Measurements from ENCODE around the gene CTSE.
"Not testable (repeated sequence)": the region's sequence is repeated elsewhere in the genome, so short reads cannot be mapped to it uniquely, and the experiment has no call there.

Gene CTSE

GRCh38 chr1:206058927-206059292 is 35.2 kb upstream of the CTSE start:
- H3K36me3 ChIP-seq (ENCODE audit: control insufficient read depth in 1 of 2, insufficient read depth in 2 of 2, low read length in 2 of 2): no peaks in the 10 kb centered on the region
- no peak overlapping the region for H3K4me3 ChIP-seq (ENCODE audit: low read depth in 1 of 2, low read length in 2 of 2)
- H3K4me1 ChIP-seq (ENCODE audit: control insufficient read depth in 1 of 2, insufficient read depth in 2 of 2, low read length in 2 of 2): no peaks in the 10 kb centered on the region
- H3K27me3 ChIP-seq (ENCODE audit: low read depth, low read length): no peaks in the 10 kb centered on the region
- no peaks in the 10 kb centered on the region for H3K9me3 ChIP-seq (ENCODE audit: control insufficient read depth in 1 of 2, low read length in 2 of 2)
- H3K27ac ChIP-seq (ENCODE audit: low read length): no peak overlapping the region

- H3K27ac ChIP-seq (ENCODE audit: low read length); H3K4me3 ChIP-seq (ENCODE audit: low read depth in 1 of 2, low read length in 2 of 2); H3K27me3 ChIP-seq (ENCODE audit: low read depth, low read length); H3K9me3 ChIP-seq (ENCODE audit: control insufficient read depth in 1 of 2, low read length in 2 of 2); H3K36me3 ChIP-seq (ENCODE audit: control insufficient read depth in 1 of 2, insufficient read depth in 2 of 2, low read length in 2 of 2); H3K4me1 ChIP-seq (ENCODE audit: control insufficient read depth in 1 of 2, insufficient read depth in 2 of 2, low read length in 2 of 2): not testable (repeated sequence)
Observed at GRCh38 chr1:206058289-206058926, 34.7 kb upstream of the CTSE start.

GRCh38 chr1:206055639-206056323 is 32.1 kb upstream of the CTSE start:
- H3K27ac ChIP-seq (ENCODE audit: low read length); H3K4me1 ChIP-seq (ENCODE audit: control insufficient read depth in 1 of 2, insufficient read depth in 2 of 2, low read length in 2 of 2); H3K9me3 ChIP-seq (ENCODE audit: control insufficient read depth in 1 of 2, low read length in 2 of 2); H3K4me3 ChIP-seq (ENCODE audit: low read depth in 1 of 2, low read length in 2 of 2); H3K36me3 ChIP-seq (ENCODE audit: control insufficient read depth in 1 of 2, insufficient read depth in 2 of 2, low read length in 2 of 2); H3K27me3 ChIP-seq (ENCODE audit: low read depth, low read length): not testable (repeated sequence)

GRCh38 chr1:206055069-206055625 is 31.5 kb upstream of the CTSE start:
- not testable (repeated sequence) for H3K27me3 ChIP-seq (ENCODE audit: low read depth, low read length); H3K4me1 ChIP-seq (ENCODE audit: control insufficient read depth in 1 of 2, insufficient read depth in 2 of 2, low read length in 2 of 2); H3K27ac ChIP-seq (ENCODE audit: low read length); H3K9me3 ChIP-seq (ENCODE audit: control insufficient read depth in 1 of 2, low read length in 2 of 2); H3K4me3 ChIP-seq (ENCODE audit: low read depth in 1 of 2, low read length in 2 of 2); H3K36me3 ChIP-seq (ENCODE audit: control insufficient read depth in 1 of 2, insufficient read depth in 2 of 2, low read length in 2 of 2)

GRCh38 chr1:206053616-206054015 is 29.9 kb upstream of the CTSE start:
- not testable (repeated sequence) for H3K36me3 ChIP-seq (ENCODE audit: control insufficient read depth in 1 of 2, insufficient read depth in 2 of 2, low read length in 2 of 2); H3K4me1 ChIP-seq (ENCODE audit: control insufficient read depth in 1 of 2, insufficient read depth in 2 of 2, low read length in 2 of 2); H3K9me3 ChIP-seq (ENCODE audit: control insufficient read depth in 1 of 2, low read length in 2 of 2); H3K27ac ChIP-seq (ENCODE audit: low read length); H3K4me3 ChIP-seq (ENCODE audit: low read depth in 1 of 2, low read length in 2 of 2); H3K27me3 ChIP-seq (ENCODE audit: low read depth, low read length)

GRCh38 chr1:206052919-206053610 is 29.4 kb upstream of the CTSE start, which contains the start of gene RHEX:
Gene RHEX (plus strand): TSS chr1:206053173. CDS start chr1:206097829, 44,656 bp downstream.
- H3K9me3 ChIP-seq (ENCODE audit: control insufficient read depth in 1 of 2, low read length in 2 of 2); H3K27ac ChIP-seq (ENCODE audit: low read length); H3K27me3 ChIP-seq (ENCODE audit: low read depth, low read length); H3K36me3 ChIP-seq (ENCODE audit: control insufficient read depth in 1 of 2, insufficient read depth in 2 of 2, low read length in 2 of 2); H3K4me3 ChIP-seq (ENCODE audit: low read depth in 1 of 2, low read length in 2 of 2); H3K4me1 ChIP-seq (ENCODE audit: control insufficient read depth in 1 of 2, insufficient read depth in 2 of 2, low read length in 2 of 2): not testable (repeated sequence)

- H3K4me1 ChIP-seq (ENCODE audit: control insufficient read depth in 1 of 2, insufficient read depth in 2 of 2, low read length in 2 of 2); H3K27me3 ChIP-seq (ENCODE audit: low read depth, low read length); H3K4me3 ChIP-seq (ENCODE audit: low read depth in 1 of 2, low read length in 2 of 2); H3K9me3 ChIP-seq (ENCODE audit: control insufficient read depth in 1 of 2, low read length in 2 of 2); H3K27ac ChIP-seq (ENCODE audit: low read length); H3K36me3 ChIP-seq (ENCODE audit: control insufficient read depth in 1 of 2, insufficient read depth in 2 of 2, low read length in 2 of 2): not testable (repeated sequence)
Observed at GRCh38 chr1:206052231-206052865, 28.7 kb upstream of the CTSE start.

GRCh38 chr1:206050655-206051235 is 27.1 kb upstream of the CTSE start:
- no peak overlapping the region for H3K27ac ChIP-seq (ENCODE audit: low read length)
- H3K9me3 ChIP-seq (ENCODE audit: control insufficient read depth in 1 of 2, low read length in 2 of 2): no peaks in the 10 kb centered on the region
- no peaks in the 10 kb centered on the region for H3K36me3 ChIP-seq (ENCODE audit: control insufficient read depth in 1 of 2, insufficient read depth in 2 of 2, low read length in 2 of 2)
- no peak overlapping the region for H3K4me3 ChIP-seq (ENCODE audit: low read depth in 1 of 2, low read length in 2 of 2)
- peaks cover 0 to 6% of the 10 kb centered on the region in 2 donors for H3K4me1 ChIP-seq (ENCODE audit: control insufficient read depth in 1 of 2, insufficient read depth in 2 of 2, low read length in 2 of 2)
- no peaks in the 10 kb centered on the region for H3K27me3 ChIP-seq (ENCODE audit: low read depth, low read length)

GRCh38 chr1:206049919-206050600 is 26.4 kb upstream of the CTSE start:
- Histone ChIP-seq H3K27me3 (ENCODE audit: low read depth, low read length) (no peaks in the 10 kb centered on the region), H3K4me1 (ENCODE audit: control insufficient read depth in 1 of 2, insufficient read depth in 2 of 2, low read length in 2 of 2) (peaks cover 0 to 6% of the 10 kb centered on the region in 2 donors), H3K27ac (ENCODE audit: low read length) (no peak overlapping the region), H3K9me3 (ENCODE audit: control insufficient read depth in 1 of 2, low read length in 2 of 2) (no peaks in the 10 kb centered on the region), H3K4me3 (ENCODE audit: low read depth in 1 of 2, low read length in 2 of 2) (no peak overlapping the region), H3K36me3 (ENCODE audit: control insufficient read depth in 1 of 2, insufficient read depth in 2 of 2, low read length in 2 of 2) (no peaks in the 10 kb centered on the region)

GRCh38 chr1:206049293-206049692 is 25.6 kb upstream of the CTSE start:
- Histone ChIP-seq H3K27me3 (ENCODE audit: low read depth, low read length) (no peaks in the 10 kb centered on the region), H3K4me3 (ENCODE audit: low read depth in 1 of 2, low read length in 2 of 2) (no peak overlapping the region), H3K9me3 (ENCODE audit: control insufficient read depth in 1 of 2, low read length in 2 of 2) (no peaks in the 10 kb centered on the region), H3K27ac (ENCODE audit: low read length) (no peak overlapping the region), H3K4me1 (ENCODE audit: control insufficient read depth in 1 of 2, insufficient read depth in 2 of 2, low read length in 2 of 2) (peaks cover 0 to 6% of the 10 kb centered on the region in 2 donors), H3K36me3 (ENCODE audit: control insufficient read depth in 1 of 2, insufficient read depth in 2 of 2, low read length in 2 of 2) (no peaks in the 10 kb centered on the region)

All from muscle layer of duodenum (tissue), 2 donors.